ENCODE results near the gene PDCL2.
A peak's percentile ranks its signal among the peaks of the same experiment; 100 is the strongest.

PDCL2 gene, protein sequence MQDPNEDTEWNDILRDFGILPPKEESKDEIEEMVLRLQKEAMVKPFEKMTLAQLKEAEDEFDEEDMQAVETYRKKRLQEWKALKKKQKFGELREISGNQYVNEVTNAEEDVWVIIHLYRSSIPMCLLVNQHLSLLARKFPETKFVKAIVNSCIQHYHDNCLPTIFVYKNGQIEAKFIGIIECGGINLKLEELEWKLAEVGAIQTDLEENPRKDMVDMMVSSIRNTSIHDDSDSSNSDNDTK

DNA sequence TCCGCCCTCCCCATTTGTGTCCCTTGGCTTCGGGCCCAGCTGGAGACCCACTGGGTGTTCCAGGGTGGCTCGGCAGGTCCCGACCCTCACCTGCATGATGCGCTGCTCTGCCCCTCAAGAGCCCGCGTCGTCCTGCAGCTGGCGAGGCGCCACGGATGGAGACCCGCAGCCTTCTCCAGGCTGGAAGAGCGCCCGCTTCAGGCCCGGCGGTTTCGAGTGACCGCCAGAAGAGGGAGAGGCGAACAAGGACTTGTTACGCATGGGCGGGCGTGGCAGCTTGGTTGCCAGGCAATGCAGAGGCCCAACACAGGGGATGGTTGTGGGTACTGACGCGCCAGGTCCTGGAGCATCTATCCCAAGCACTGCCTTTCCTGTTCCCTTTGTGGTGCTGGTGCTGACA is at the start of gene PDCL2:
TSS of gene PDCL2 (minus strand) at position 232 of the 400 bp plus-strand sequence. CDS start at position 96, 136 bp downstream.
- TF ChIP-seq CTCF (IDR thresholded peaks at IDR 0.05; ENCODE audit: extremely low read depth, missing control alignments), result no peak
- no peak for DNase-seq (ENCODE audit: low spot score)

DNA sequence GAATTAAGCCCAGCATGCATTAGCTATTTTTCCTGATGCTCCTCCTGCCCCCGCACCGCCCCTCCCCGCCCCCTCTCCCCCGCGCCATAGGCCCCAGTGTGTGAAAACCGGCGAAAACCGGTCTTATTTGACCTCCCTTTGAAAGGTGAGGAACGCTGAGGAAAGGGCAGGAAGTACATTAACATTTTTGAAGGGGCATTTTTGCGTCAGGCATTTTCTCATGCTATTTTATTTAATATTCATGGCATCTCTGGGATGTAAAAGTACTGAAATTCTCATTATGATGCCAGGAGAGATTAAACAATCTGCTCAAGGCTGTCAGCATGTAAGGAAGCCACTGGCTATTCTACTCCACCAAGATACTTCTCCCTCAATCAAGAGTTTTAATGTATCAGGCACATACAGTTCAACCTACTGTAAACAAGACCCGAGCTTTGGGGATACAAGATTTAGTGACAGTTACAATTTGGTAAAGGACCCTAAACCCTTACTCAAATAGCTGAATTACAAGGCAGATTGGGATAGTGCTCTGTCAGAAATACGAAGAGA is 45.3 kb upstream of the PDCL2 start:
- DNase-seq (ENCODE audit: low spot score), result no peak

GRCh38 chr4:55636656-55636999 is 44.6 kb upstream of the PDCL2 start:
- no peak for DNase-seq (ENCODE audit: low spot score)
- no peak for TF ChIP-seq CTCF (IDR thresholded peaks at IDR 0.05; ENCODE audit: extremely low read depth, missing control alignments)

More for the DNA sequence above, 45.3 kb upstream of the PDCL2 start:
- no peak for TF ChIP-seq CTCF (IDR thresholded peaks at IDR 0.05; ENCODE audit: extremely low read depth, missing control alignments)

GRCh38 chr4:55635741-55636655 is 44.0 kb upstream of the PDCL2 start, which contains the start of gene NMU:
TSS of gene NMU (minus strand) at chr4:55636298. CDS start at chr4:55636192, 106 bp downstream.
- DNase-seq (ENCODE audit: low spot score), result peak; percentile 63
- TF ChIP-seq CTCF (IDR thresholded peaks at IDR 0.05; ENCODE audit: extremely low read depth, missing control alignments), result no peak

- TF ChIP-seq CTCF (IDR thresholded peaks at IDR 0.05; ENCODE audit: extremely low read depth, missing control alignments), result no peak
- DNase-seq (ENCODE audit: low spot score), result no peak
Measured at GRCh38 chr4:55635282-55635681, 43.2 kb upstream of the PDCL2 start.

- DNase-seq (ENCODE audit: low spot score), result no peak
- TF ChIP-seq CTCF (IDR thresholded peaks at IDR 0.05; ENCODE audit: extremely low read depth, missing control alignments), result no peak
Measured at GRCh38 chr4:55634417-55635128, 42.5 kb upstream of the PDCL2 start.
